ENCODE data around the gene AQP5. TPM values are rescaled to one million over a fixed set of nuclear protein-coding genes. Genes with fewer than 3 reads are reported as not detected.
A peak's percentile ranks its signal among the peaks of the same experiment; 100 is the strongest.

AQP5 gene
- total and polyA plus RNA-seq, 2 of the 8 experiments (the other 6 are each of a cell fraction or from before 2014, with no cell fraction given), result 2.5 to 3.2 TPM

GRCh38 chr12:49942921-49943624 lies 18.6 kb upstream of the AQP5 start:
- Histone ChIP-seq H2AK5ac (ENCODE audit: low read depth, low read length) (no peak overlapping the region), H2BK5ac (ENCODE audit: low read depth, low read length) (no peak overlapping the region), H3K36me3 (ENCODE audit: control insufficient read depth in 2 of 4, insufficient read depth in 4 of 4, low read length in 3 of 4) (no peaks in the 10 kb centered on the region), H3K4me3 (ENCODE audit: extremely low read depth in 1 of 4, insufficient read depth in 2 of 4, low read depth in 3 of 4, low read length in 4 of 4) (no peak overlapping the region), H2BK12ac (ENCODE audit: low read depth, low read length) (peak overlapping the region; percentile 71; the same call in 1 of the 2 replicates), H3K27ac (ENCODE audit: low read depth, low read length) (no peak overlapping the region), H3K4me1 (replicated peaks in 1 of 4; ENCODE audit: control insufficient read depth in 3 of 4, insufficient read depth in 4 of 4, low read length in 3 of 4) (peaks cover 3 to 17% (median 4%) of the 10 kb centered on the region in 4 experiments; a peak in 6 of 7 replicates), H3K18ac (ENCODE audit: extremely low read depth, low read length) (no peak overlapping the region), H3K23me2 (ENCODE audit: low read depth, low read length) (no peaks in the 10 kb centered on the region; the same call in 1 of the 2 replicates), H2AFZ (ENCODE audit: low read length) (no peak overlapping the region), H3K4ac (replicated peaks; ENCODE audit: insufficient read length, low read depth, low read length) (no peak overlapping the region), H3K27me3 (replicated peaks in 1 of 4; ENCODE audit: control insufficient read depth in 3 of 4, extremely low read depth in 1 of 4, insufficient read depth in 3 of 4, low read length in 3 of 4) (peaks cover 0 to 3% (median 0%) of the 10 kb centered on the region in 4 experiments; a peak in 1 of 7 replicates), H3K23ac (ENCODE audit: insufficient read length) (no peak overlapping the region), H4K91ac (replicated peaks; ENCODE audit: insufficient read length, low read length) (no peak overlapping the region), H4K8ac (ENCODE audit: extremely low read depth, insufficient read depth, low read length) (no peak overlapping the region; the same call in 1 of the 2 replicates), H3K79me1 (ENCODE audit: low read depth, low read length) (no peaks in the 10 kb centered on the region), H2BK120ac (replicated peaks; ENCODE audit: low read depth, low read length) (no peak overlapping the region), H2BK15ac (ENCODE audit: low read length) (no peak overlapping the region), H3K14ac (ENCODE audit: insufficient read length) (no peak overlapping the region), H3K79me2 (ENCODE audit: control insufficient read depth in 1 of 2, insufficient read depth in 2 of 2, low read length in 2 of 2) (no peaks in the 10 kb centered on the region), H3K9me3 (ENCODE audit: insufficient read depth in 2 of 2, low read depth in 1 of 2, low read length in 1 of 2) (no peaks in the 10 kb centered on the region), H4K5ac (ENCODE audit: insufficient read length, low read depth, low read length) (no peak overlapping the region), H2BK20ac (ENCODE audit: low read length) (no peak overlapping the region), H4K20me1 (replicated peaks in 1 of 2; ENCODE audit: control insufficient read depth in 1 of 2, insufficient read depth in 2 of 2, low read length in 2 of 2) (peaks cover 0 to 1% of the 10 kb centered on the region in 2 experiments), H3K9ac (replicated peaks in 1 of 4; ENCODE audit: extremely low read depth in 1 of 4, low read depth in 3 of 4, low read length in 3 of 4) (no peak overlapping the region), H3K4me2 (ENCODE audit: insufficient read depth in 1 of 2, low read depth in 2 of 2, low read length in 2 of 2) (no peak overlapping the region), H3K56ac (replicated peaks; ENCODE audit: insufficient read length, low read depth, low read length) (no peak overlapping the region)
- WGBS, 2 experiments (ENCODE audit: extremely low coverage in 1 of 2, insufficient coverage in 1 of 2, insufficient read length in 1 of 2, insufficient replicate concordance in 2 of 2, low coverage in 1 of 2, low lambda C conversion rate in 2 of 2, missing lambda C conversion rate in 1 of 2), result 80% methylated on average over 14 of the region's 14 CpGs; no CpG with 5 or more reads in 1 of the 2 experiments
- no peak for FAIRE-seq
- TF ChIP-seq SRF (IDR thresholded peaks at IDR 0.05; ENCODE audit: low read depth, low read length) (no peak), RXRA (IDR thresholded peaks at IDR 0.05; ENCODE audit: insufficient read depth, low read depth, low read length) (no peak)
- CTCF ChIA-PET (ENCODE audit: partially characterized antibody), result interaction anchor here (0.7 to 5.1 kb wide), 22 partner anchors 8 to 245 kb away, joined by 3 to 37 read pairs (median 4); no protein-coding TSS in a partner anchor
- DNase-seq (ENCODE audit: low read depth in 1 of 2, low spot score in 2 of 2), result no peak
- POLR2A ChIA-PET (ENCODE audit: partially characterized antibody), result interaction anchor here (0.9 to 1.2 kb wide), 2 partner anchors 12 to 18 kb away, joined by 3 to 4 read pairs; partner anchors contain the start of gene AQP5

All from H1 (cell line).